Measurements from ENCODE around the gene MUSTN1.

The MUSTN1 gene

GRCh38 chr3:52833202-52833601 lies 1.6 kb downstream of the MUSTN1 start:
- no peak for TF ChIP-seq CTCF (IDR thresholded peaks at IDR 0.05; ENCODE audit: low read depth, low read length)
- in situ Hi-C loops (cut with HindIII; ENCODE audit: low sequenced_read_pairs) = no loop called here
- H3K4me3 ChIP-seq (ENCODE audit: low read depth, low read length) = no peak overlapping the region
- no peak for DNase-seq (ENCODE audit: low read depth, low spot score)

- in situ Hi-C loops (cut with HindIII; ENCODE audit: low sequenced_read_pairs) = no loop called here
- H3K4me3 ChIP-seq (ENCODE audit: low read depth, low read length) = no peak overlapping the region
- no peak for TF ChIP-seq CTCF (IDR thresholded peaks at IDR 0.05; ENCODE audit: low read depth, low read length)
- peak; percentile 74 for DNase-seq (ENCODE audit: low read depth, low spot score)
These were observed 3.1 kb downstream of the MUSTN1 start for GRCh38 chr3:52831500-52832301.

- no peak for TF ChIP-seq CTCF (IDR thresholded peaks at IDR 0.05; ENCODE audit: low read depth, low read length)
- no peak within 1 kb of the TSS for H3K4me3 ChIP-seq (ENCODE audit: low read depth, low read length)
- no peak for DNase-seq (ENCODE audit: low read depth, low spot score)
- in situ Hi-C loops (cut with HindIII; ENCODE audit: low sequenced_read_pairs) = no loop called here
These were observed 4.1 kb downstream of the MUSTN1 start, which contains the start of gene ITIH4 for GRCh38 chr3:52830535-52831258. TSS of gene ITIH4 (minus strand) at chr3:52830672. CDS start at chr3:52830642, 30 bp downstream.

- DNase-seq (ENCODE audit: low read depth, low spot score) = no peak
- no peak for TF ChIP-seq CTCF (IDR thresholded peaks at IDR 0.05; ENCODE audit: low read depth, low read length)
- no peak overlapping the region for H3K4me3 ChIP-seq (ENCODE audit: low read depth, low read length)
- in situ Hi-C loops (cut with HindIII; ENCODE audit: low sequenced_read_pairs) = no loop called here
These were observed 4.8 kb downstream of the MUSTN1 start for GRCh38 chr3:52829906-52830463.

- in situ Hi-C loops (cut with HindIII; ENCODE audit: low sequenced_read_pairs) = no loop called here
- no peak overlapping the region for H3K4me3 ChIP-seq (ENCODE audit: low read depth, low read length)
- no peak for DNase-seq (ENCODE audit: low read depth, low spot score)
- TF ChIP-seq CTCF (IDR thresholded peaks at IDR 0.05; ENCODE audit: low read depth, low read length) = no peak
These were observed 5.3 kb downstream of the MUSTN1 start for GRCh38 chr3:52829482-52829881.

GRCh38 chr3:52827866-52828376 lies 6.9 kb downstream of the MUSTN1 start:
- TF ChIP-seq CTCF (IDR thresholded peaks at IDR 0.05; ENCODE audit: low read depth, low read length) = no peak
- in situ Hi-C loops (cut with HindIII; ENCODE audit: low sequenced_read_pairs) = no loop called here

More at GRCh38 chr3:52827866-52828376, 6.9 kb downstream of the MUSTN1 start:
- no peak overlapping the region for H3K4me3 ChIP-seq (ENCODE audit: low read depth, low read length)
- DNase-seq (ENCODE audit: low read depth, low spot score) = no peak
